ENCODE measurements around the gene HMX3. TPM values are rescaled to one million over a fixed set of nuclear protein-coding genes. Genes with fewer than 3 reads are reported as not detected.

Gene HMX3
- total and polyA plus RNA-seq, 2 of the 13 experiments (the other 11 are each of a cell fraction or from before 2014, with no cell fraction given): not detected

- TF ChIP-seq PAXIP1 (CRISPR knock-in tag; conservative IDR thresholded peaks at IDR 0.05): no peak; the same call in 1 of the 2 replicates
- peak; percentile 10; the same call in 1 of the 2 replicates for TF ChIP-seq TFDP1 (CRISPR knock-in tag; IDR thresholded peaks at IDR 0.05; ENCODE audit: borderline replicate concordance)
- no peak for TF ChIP-seq KIAA2018 (CRISPR knock-in tag; IDR thresholded peaks at IDR 0.05; ENCODE audit: borderline replicate concordance)
- TF ChIP-seq BCL6 (CRISPR knock-in tag; IDR thresholded peaks at IDR 0.05): 0 out of 2 replicates have a peak, but pooled peaks have one; percentile 12
- no peak for TF ChIP-seq NFRKB (IDR thresholded peaks at IDR 0.05)
- no peak for TF ChIP-seq HMGXB3 (CRISPR knock-in tag; IDR thresholded peaks at IDR 0.05; ENCODE audit: borderline replicate concordance)
- TF ChIP-seq CENPBD1 (CRISPR knock-in tag; IDR thresholded peaks at IDR 0.05; ENCODE audit: borderline replicate concordance, low read depth): no peak
- TF ChIP-seq NRL (CRISPR knock-in tag; IDR thresholded peaks at IDR 0.05; ENCODE audit: borderline replicate concordance): no peak
Observed at GRCh38 chr10:123140164-123140982, 4.6 kb downstream of the HMX3 start (continued).
